CD4-positive, alpha-beta T cell treated with Interleukin-1 beta for 1 hour (primary cell): Measurements from ENCODE around the gene STX12.
"Not testable (repeated sequence)": the region's sequence is repeated elsewhere in the genome, so short reads cannot be mapped to it uniquely, and the experiment has no call there.

Source experiments
- DNase-seq, 2 donors: peaks; one replicate each; pipeline ENCODE4 v3.0.0-alpha.2; 2020 to 2022

The STX12 gene

GRCh38 chr1:27776276-27776675 is 3.3 kb downstream of the STX12 start:
- not testable (repeated sequence) for DNase-seq

- DNase-seq: no peak
Observed at GRCh38 chr1:27778056-27778455, 5.0 kb downstream of the STX12 start.

- DNase-seq: no peak
Observed at GRCh38 chr1:27779122-27779521, 6.1 kb downstream of the STX12 start.

GRCh38 chr1:27782950-27783349 is 9.9 kb downstream of the STX12 start:
- no peak for DNase-seq

- no peak for DNase-seq
Observed at GRCh38 chr1:27784700-27785099, 11.7 kb downstream of the STX12 start.

GRCh38 chr1:27785781-27786455 is 12.9 kb downstream of the STX12 start:
- no peak for DNase-seq

GRCh38 chr1:27787895-27788294 is 14.9 kb downstream of the STX12 start:
- DNase-seq: no peak

GRCh38 chr1:27789540-27790041 is 16.6 kb downstream of the STX12 start:
- no peak for DNase-seq

- DNase-seq: not testable (repeated sequence)
Observed at GRCh38 chr1:27790270-27790669, 17.3 kb downstream of the STX12 start.

GRCh38 chr1:27795601-27796000 is 22.6 kb downstream of the STX12 start:
- no peak for DNase-seq

- no peak for DNase-seq
Observed at GRCh38 chr1:27804791-27805190, 31.8 kb downstream of the STX12 start.

GRCh38 chr1:27806758-27807157 is 33.7 kb downstream of the STX12 start:
- DNase-seq: no peak

- no peak for DNase-seq
Observed at GRCh38 chr1:27807385-27807784, 34.4 kb downstream of the STX12 start.

GRCh38 chr1:27808131-27808530 is 35.1 kb downstream of the STX12 start:
- DNase-seq: not testable (repeated sequence)

GRCh38 chr1:27809883-27810282 is 36.9 kb downstream of the STX12 start:
- DNase-seq: no peak

GRCh38 chr1:27811741-27812500 is 38.9 kb downstream of the STX12 start:
- no peak for DNase-seq

GRCh38 chr1:27816921-27817630 is 44.1 kb downstream of the STX12 start:
- DNase-seq: no peak

- DNase-seq: no peak
Observed at GRCh38 chr1:27821761-27822315, 48.8 kb downstream of the STX12 start.

GRCh38 chr1:27823784-27824183 is 50.8 kb downstream of the STX12 start:
- DNase-seq: no peak

- no peak for DNase-seq
Observed at GRCh38 chr1:27824411-27824810, 51.4 kb downstream of the STX12 start.

- not testable (repeated sequence) for DNase-seq
Observed at GRCh38 chr1:27829339-27829960, 56.4 kb downstream of the STX12 start.

GRCh38 chr1:27830621-27831440 is 57.8 kb downstream of the STX12 start, which contains the start of gene PPP1R8:
PPP1R8 (plus strand) TSS chr1:27830782; CDS start chr1:27830836, 54 bp downstream.
- DNase-seq: peak; percentile 87 to 89
